Stimulated activated CD4-positive, alpha-beta T cell treated with anti-CD3 and anti-CD28 coated beads, TNF-alpha, amount 100 ng/mL, for 48 hours (primary cell): Measurements from ENCODE around the gene GABPA.

Source experiments
- DNase-seq, 3 donors: peaks; one replicate each; pipeline ENCODE4 v3.0.0-alpha.2; 2020; ENCODE audit warnings: low read depth in 3 of 3

GABPA gene

DNA sequence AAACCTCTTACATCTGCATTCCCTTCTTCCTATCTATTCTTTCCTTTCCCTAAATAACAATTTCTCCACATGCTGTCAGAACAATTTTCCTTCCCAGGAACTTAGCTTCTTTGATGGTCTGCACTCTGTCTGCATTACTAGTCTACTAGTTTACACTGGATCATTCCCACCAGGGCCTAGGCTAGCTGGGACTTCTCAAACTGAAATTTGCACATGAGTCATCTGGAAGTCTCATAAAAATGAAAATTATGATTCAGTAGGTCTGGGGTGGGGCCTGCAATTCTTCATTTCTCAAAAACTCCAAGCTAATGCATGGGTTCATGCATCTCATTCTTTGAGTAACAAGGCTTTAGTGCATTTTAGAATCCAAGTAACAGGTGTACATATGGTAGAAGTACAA, 74.2 kb downstream of the GABPA start:
- DNase-seq, result no peak

DNA sequence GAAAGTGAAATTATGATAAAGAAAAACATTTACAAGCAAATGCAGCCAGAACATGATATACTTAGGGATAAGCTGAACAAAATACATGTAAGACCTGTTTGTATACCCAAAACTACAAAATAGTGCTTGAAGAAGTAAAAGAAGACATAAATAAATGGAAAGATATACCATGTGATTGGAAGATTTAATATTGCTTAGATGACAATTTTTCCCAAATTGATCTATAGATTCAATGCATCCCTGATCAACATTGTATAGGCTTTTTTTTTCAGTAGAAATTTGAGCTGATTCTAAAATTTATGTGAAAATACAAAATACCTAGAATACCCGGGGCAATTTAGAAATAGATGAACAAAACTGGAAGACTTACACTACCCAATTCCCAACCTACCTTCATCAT, 76.4 kb downstream of the GABPA start:
- no peak for DNase-seq

DNA sequence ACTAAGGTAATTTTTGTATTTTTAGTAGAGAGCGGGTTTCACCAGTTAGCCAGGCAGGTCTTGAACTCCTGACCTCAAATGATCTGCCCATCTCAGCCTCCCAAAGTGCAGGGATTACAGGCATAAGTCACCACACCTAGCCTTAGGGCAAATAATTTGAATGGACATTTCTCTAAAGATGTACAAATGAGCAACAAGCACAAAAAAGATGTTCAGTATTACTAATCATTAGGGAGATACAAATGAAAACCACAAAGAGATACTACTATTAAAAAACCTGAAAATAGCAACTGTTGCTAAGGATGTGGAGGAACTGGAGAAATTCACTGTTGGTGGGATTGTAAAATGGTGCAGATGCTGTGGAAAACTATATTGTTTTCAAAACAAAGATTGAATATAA, 79.1 kb downstream of the GABPA start:
- DNase-seq, result no peak

GRCh38 chr21:25818121-25818520, 83.3 kb downstream of the GABPA start:
- DNase-seq, result no peak

- DNase-seq, result no peak
Measured at GRCh38 chr21:25818551-25818950, 83.8 kb downstream of the GABPA start.
